HCT116 (cell line): ENCODE results near the gene ZACN. TPM values are rescaled to one million over a fixed set of nuclear protein-coding genes. Genes with fewer than 3 reads are reported as not detected.

ENCODE experiments used
- ATAC-seq: fragments of 200-7000 bp; cut with Tn5 transposase; 2 replicates; pipeline ENCODE4 v1.9.1; 2020; ENCODE audit warnings: mild to moderate bottlenecking, moderate library complexity
- BruUV-seq: library from RNA; stranded (reverse); fragments of 400-500 nt; replicated peaks from 2 replicates; lab custom pipeline; 2021; lab: Mats Ljungman, UMichigan
- CTCF ChIA-PET: fragments of 300-600 bp; sonication (Branson Sonifier 250); formaldehyde crosslinking; loops from one replicate; lab custom pipeline; 2021; ENCODE audit warnings: antibody characterized with exemption; lab: Charles Lee
- POLR2A ChIA-PET: fragments of 300-600, 350-600 bp; sonication (Branson Sonifier 250); formaldehyde crosslinking; loops from one replicate; lab custom pipeline; 2021; ENCODE audit warnings: antibody characterized with exemption; lab: Charles Lee
- RAD21 ChIA-PET, 2 experiments: fragments of 300-600 bp; sonication (Branson Sonifier 250); formaldehyde crosslinking; loops; one replicate each; lab custom pipeline; 2023; ENCODE audit warnings: low total read pairs in 2 of 2; ENCODE audit not compliant: uncharacterized antibody in 2 of 2, unreplicated experiment in 2 of 2, low non-redundant PET in 1 of 2; lab: Charles Lee
- DNase-seq: peaks from one replicate; pipeline ENCODE4 v3.0.0-alpha.2; 2010; ENCODE audit warnings: low read depth, low spot score
- H2AFZ ChIP-seq: fragments of 200-600 bp; shearing (Covaris generic), sonication (generic); 2 replicates; pipeline ENCODE4 v1.6.1; 2017; ENCODE audit warnings: low read depth, mixed run types, mixed read lengths, antibody characterized with exemption, low read length; ENCODE audit not compliant: poor library complexity, severe bottlenecking
- H3K27ac ChIP-seq: 2 replicates; pipeline ENCODE4 v1.5.1; 2012; ENCODE audit warnings: low read depth, low read length
- H3K27me3 ChIP-seq: fragments of 200-600 bp; sonication (generic); 2 replicates; pipeline ENCODE4 v1.6.1; 2016; ENCODE audit warnings: mixed run types, low read length, mixed read lengths; ENCODE audit not compliant: insufficient read depth
- H3K36me3 ChIP-seq, 2 experiments: fragments of 200-500 bp in 1 of 2; fragments of 200-600 bp in 1 of 2; sonication (Bioruptor generic) in 1 of 2; sonication (generic) in 1 of 2; 2 replicates each; pipeline versions ENCODE4 v1.5.1 to v1.6.1; 2014 to 2016; ENCODE audit warnings: low read length in 2 of 2, inconsistent platforms in 1 of 2, mixed read lengths in 1 of 2, mixed run types in 1 of 2; ENCODE audit not compliant: insufficient read depth in 2 of 2, control insufficient read depth in 1 of 2
- H3K4me1 ChIP-seq, 2 experiments: fragments of 200-600 bp in 1 of 2; sonication (generic) in 1 of 2; 2 replicates each; pipeline versions ENCODE4 v1.5.1 to v1.6.1; 2012 to 2017; ENCODE audit warnings: low read length in 2 of 2, inconsistent platforms in 1 of 2, mild to moderate bottlenecking in 1 of 2, mixed read lengths in 1 of 2, mixed run types in 1 of 2, moderate library complexity in 1 of 2; ENCODE audit not compliant: insufficient read depth in 2 of 2, control insufficient read depth in 1 of 2
- H3K4me2 ChIP-seq: fragments of 200-600 bp; sonication (generic); 2 replicates; pipeline ENCODE4 v1.6.1; 2017; ENCODE audit warnings: mixed run types, low read length, mixed read lengths
- H3K4me3 ChIP-seq, 2 experiments: fragments of 200-600 bp in 1 of 2; sonication (generic) in 1 of 2; replicated peaks in 1 of 2; 2 replicates each; pipeline ENCODE4 v1.5.1; 2011 to 2016; ENCODE audit warnings: low read length in 2 of 2, control low read depth in 1 of 2, low read depth in 1 of 2, mild to moderate bottlenecking in 1 of 2, mixed read lengths in 1 of 2, mixed run types in 1 of 2
- H3K79me2 ChIP-seq: fragments of 200-600 bp; sonication (generic); 2 replicates; pipeline ENCODE4 v1.6.1; 2017; ENCODE audit warnings: mild to moderate bottlenecking, mixed run types, low read length, moderate library complexity, mixed read lengths; ENCODE audit not compliant: insufficient read depth
- H3K9ac ChIP-seq: fragments of 200-600 bp; sonication (generic); 2 replicates; pipeline ENCODE4 v1.6.1; 2016; ENCODE audit warnings: low read length, mixed read lengths
- H3K9me2 ChIP-seq: fragments of 200-600 bp; sonication (generic), shearing (Covaris generic); 2 replicates; pipeline ENCODE4 v1.6.1; 2017; ENCODE audit warnings: mixed run types, mild to moderate bottlenecking, moderate library complexity; ENCODE audit not compliant: insufficient read depth
- H3K9me3 ChIP-seq, 2 experiments: fragments of 200-500 bp in 1 of 2; fragments of 200-600 bp in 1 of 2; sonication (Bioruptor generic) in 1 of 2; sonication (generic) in 1 of 2; 2 replicates each; pipeline ENCODE4 v1.6.1; 2014 to 2017; ENCODE audit warnings: low read length in 2 of 2, mixed read lengths in 2 of 2, inconsistent platforms in 1 of 2, low read depth in 1 of 2, mild to moderate bottlenecking in 1 of 2, mixed run types in 1 of 2, moderate library complexity in 1 of 2; ENCODE audit not compliant: control insufficient read depth in 1 of 2, insufficient read depth in 1 of 2
- H4K20me1 ChIP-seq: fragments of 200-600 bp; sonication (generic), shearing (Covaris generic); 2 replicates; pipeline ENCODE4 v1.6.1; 2017; ENCODE audit warnings: mixed run types, mild to moderate bottlenecking, moderate library complexity; ENCODE audit not compliant: insufficient read depth
- EGR1 ChIP-seq: IDR thresholded peaks from 2 replicates; pipeline ENCODE4 v1.6.1; 2012; ENCODE audit warnings: low read depth
- EZH2phosphoT487 ChIP-seq: fragments of 200-600 bp; IDR thresholded peaks from 2 replicates; pipeline ENCODE4 v1.6.1; 2018; ENCODE audit warnings: antibody characterized with exemption, borderline replicate concordance
- MAX ChIP-seq: IDR thresholded peaks from 2 replicates; pipeline ENCODE4 v1.6.1; 2012
- POLR2A ChIP-seq: IDR thresholded peaks from 2 replicates; pipeline ENCODE4 v1.7.0; 2011; ENCODE audit warnings: borderline replicate concordance; ENCODE audit not compliant: insufficient read depth, insufficient read length; ENCODE audit errors: extremely low read depth
- RAD21 ChIP-seq: IDR thresholded peaks from 2 replicates; pipeline ENCODE4 v1.6.1; 2012; ENCODE audit warnings: low read depth, mild to moderate bottlenecking
- REST ChIP-seq: IDR thresholded peaks from 2 replicates; pipeline ENCODE4 v1.6.1; 2012; ENCODE audit warnings: low read depth
- SIN3A ChIP-seq: IDR thresholded peaks from 2 replicates; pipeline ENCODE4 v1.6.1; 2012; ENCODE audit warnings: low read depth
- YY1 ChIP-seq: IDR thresholded peaks from 2 replicates; pipeline ENCODE4 v1.6.1; 2011; ENCODE audit warnings: low read length, low read depth, moderate library complexity, mild to moderate bottlenecking; ENCODE audit not compliant: insufficient replicate concordance; ENCODE audit errors: extremely low read depth
- intact Hi-C: fragments of 100-400 bp; cut with micrococcal nuclease; formaldehyde crosslinking; loops from 2 replicates; pipeline ENCODE4 v1.10.0; 2022
- total RNA-seq: library from RNA; stranded (reverse); gene quantifications from one replicate; pipeline ENCODE4 v1.2.1, GENCODE V29; 2021; ENCODE audit not compliant: unreplicated experiment
- TF ChIP-seq, protein P1 (sequence below): IDR thresholded peaks from 2 replicates; pipeline ENCODE4 v1.6.1; 2011; ENCODE audit warnings: mild to moderate bottlenecking, low read length, moderate library complexity; ENCODE audit not compliant: insufficient replicate concordance; ENCODE audit errors: extremely low read depth
- TF ChIP-seq, protein P2 (sequence below): IDR thresholded peaks from 2 replicates; pipeline ENCODE4 v1.6.1; 2012

ZACN gene
- total RNA-seq, 1 experiment from 2014 or later, result not detected

DNA sequence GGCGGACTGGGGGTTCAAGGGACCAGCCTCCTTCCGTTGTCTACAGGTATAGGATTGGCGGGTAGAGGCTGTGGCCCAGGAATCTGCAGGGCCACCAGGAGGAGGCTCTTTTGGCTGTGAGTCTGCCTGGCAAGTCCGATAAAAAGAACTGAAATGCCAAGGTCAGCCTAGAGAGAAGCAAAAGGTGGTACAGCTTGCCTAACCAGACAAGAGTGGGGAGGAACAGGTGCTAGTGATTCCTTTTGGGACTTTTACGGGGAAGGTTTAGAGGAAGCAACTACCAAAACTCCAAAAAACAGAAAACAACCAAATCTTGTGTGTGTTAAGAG is 46.2 kb upstream of the ZACN start:
- no peaks in the 10 kb centered on the region for H4K20me1 ChIP-seq
- H3K4me3 ChIP-seq, result no peak overlapping the region
- CTCF ChIA-PET, result interaction anchor here (0.5 to 1.2 kb wide), 3 partner anchors 19 to 247 kb away, joined by 3 read pairs; no protein-coding TSS in a partner anchor
- no peaks in the 10 kb centered on the region for H3K36me3 ChIP-seq
- RAD21 ChIA-PET, result interaction anchor here in 1 of 2 experiments (0.6 kb wide), 1 partner anchor 319 kb away, joined by 7 read pairs; no protein-coding TSS in a partner anchor
- H3K27me3 ChIP-seq, result no peaks in the 10 kb centered on the region
- no peak for ATAC-seq
- no peak for TF ChIP-seq POLR2A
- no peak for TF ChIP-seq RAD21
- TF ChIP-seq, protein P1, sequence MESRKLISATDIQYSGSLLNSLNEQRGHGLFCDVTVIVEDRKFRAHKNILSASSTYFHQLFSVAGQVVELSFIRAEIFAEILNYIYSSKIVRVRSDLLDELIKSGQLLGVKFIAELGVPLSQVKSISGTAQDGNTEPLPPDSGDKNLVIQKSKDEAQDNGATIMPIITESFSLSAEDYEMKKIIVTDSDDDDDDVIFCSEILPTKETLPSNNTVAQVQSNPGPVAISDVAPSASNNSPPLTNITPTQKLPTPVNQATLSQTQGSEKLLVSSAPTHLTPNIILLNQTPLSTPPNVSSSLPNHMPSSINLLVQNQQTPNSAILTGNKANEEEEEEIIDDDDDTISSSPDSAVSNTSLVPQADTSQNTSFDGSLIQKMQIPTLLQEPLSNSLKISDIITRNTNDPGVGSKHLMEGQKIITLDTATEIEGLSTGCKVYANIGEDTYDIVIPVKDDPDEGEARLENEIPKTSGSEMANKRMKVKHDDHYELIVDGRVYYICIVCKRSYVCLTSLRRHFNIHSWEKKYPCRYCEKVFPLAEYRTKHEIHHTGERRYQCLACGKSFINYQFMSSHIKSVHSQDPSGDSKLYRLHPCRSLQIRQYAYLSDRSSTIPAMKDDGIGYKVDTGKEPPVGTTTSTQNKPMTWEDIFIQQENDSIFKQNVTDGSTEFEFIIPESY, result no peak
- TF ChIP-seq REST, result no peak
- no peak for TF ChIP-seq MAX
- no peak for TF ChIP-seq EZH2phosphoT487
- no peak for TF ChIP-seq EGR1
- no peak for TF ChIP-seq SIN3A
- TF ChIP-seq, protein P2, sequence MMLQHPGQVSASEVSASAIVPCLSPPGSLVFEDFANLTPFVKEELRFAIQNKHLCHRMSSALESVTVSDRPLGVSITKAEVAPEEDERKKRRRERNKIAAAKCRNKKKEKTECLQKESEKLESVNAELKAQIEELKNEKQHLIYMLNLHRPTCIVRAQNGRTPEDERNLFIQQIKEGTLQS, result no peak
- no peak for TF ChIP-seq YY1
- H3K9me3 ChIP-seq, result no peaks in the 10 kb centered on the region
- no peak overlapping the region for H2AFZ ChIP-seq
- BruUV-seq, result no TSS peak
- no peak overlapping the region for H3K27ac ChIP-seq
- H3K4me1 ChIP-seq, result peaks cover 41 to 42% of the 10 kb centered on the region in 2 experiments
- no peak overlapping the region for H3K4me2 ChIP-seq
- DNase-seq, result no peak
- H3K79me2 ChIP-seq, result no peaks in the 10 kb centered on the region
- intact Hi-C loops, result no loop called here
- H3K9ac ChIP-seq, result no peak overlapping the region
- no peaks in the 10 kb centered on the region for H3K9me2 ChIP-seq
- POLR2A ChIA-PET, result interaction anchor here (0.9 kb wide), 1 partner anchor 27 kb away, joined by 6 read pairs; no protein-coding TSS in a partner anchor
